HepG2 (cell line): Measurements from ENCODE around the gene CASKIN1.

Experiments
- ARNTL ChIP-seq: sonication (generic); formaldehyde crosslinking; IDR thresholded peaks from 2 replicates; pipeline ENCODE4 v1.4.0; 2020; ENCODE audit warnings: mild to moderate bottlenecking, missing genetic modification reagents
- CTCF ChIP-seq: sonication (generic); formaldehyde crosslinking; IDR thresholded peaks from 2 replicates; pipeline ENCODE4 v1.5.0; 2020; ENCODE audit warnings: mild to moderate bottlenecking, missing genetic modification reagents, moderate library complexity
- EZH2 ChIP-seq: conservative IDR thresholded peaks from 2 replicates; pipeline ENCODE4 v1.6.1; 2012; ENCODE audit warnings: mild to moderate bottlenecking, low read depth, low read length, moderate library complexity
- JDP2 ChIP-seq: sonication (generic); formaldehyde crosslinking; IDR thresholded peaks from 2 replicates; pipeline ENCODE4 v1.8.1; 2022; ENCODE audit warnings: missing genetic modification reagents, borderline replicate concordance
- JUND ChIP-seq: sonication (generic); formaldehyde crosslinking; IDR thresholded peaks from 2 replicates; pipeline ENCODE4 v1.8.0; 2022; ENCODE audit warnings: mild to moderate bottlenecking, missing genetic modification reagents
- POLR2AphosphoS2 ChIP-seq: IDR thresholded peaks from 2 replicates; pipeline ENCODE4 v1.6.1; 2011; ENCODE audit warnings: low read depth, low read length, improper control_type of control experiment
- REST ChIP-seq, 2 experiments: IDR thresholded peaks; 2 replicates each; pipeline ENCODE4 v1.6.1; 2011 to 2012; ENCODE audit warnings: low read length in 2 of 2, borderline replicate concordance in 1 of 2, low read depth in 1 of 2, mild to moderate bottlenecking in 1 of 2, moderate library complexity in 1 of 2
- RFX3 ChIP-seq: IDR thresholded peaks from 2 replicates; pipeline ENCODE4 v1.6.1; 2016; ENCODE audit warnings: missing biosample characterization, missing genetic modification reagents
- TOPORS ChIP-seq: sonication (generic); formaldehyde crosslinking; IDR thresholded peaks from 2 replicates; pipeline ENCODE4 v1.8.0; 2023; ENCODE audit warnings: mild to moderate bottlenecking, missing genetic modification reagents
- XRCC5 ChIP-seq: fragments of 200-400 bp; formaldehyde crosslinking; optimal IDR thresholded peaks from 2 replicates; pipeline ENCODE3; 2017; ENCODE audit warnings: mild to moderate bottlenecking, low read length
- ZBTB1 ChIP-seq: sonication (generic); formaldehyde crosslinking; IDR thresholded peaks from 2 replicates; pipeline ENCODE4 v1.4.0; 2020; ENCODE audit warnings: missing genetic modification reagents, borderline replicate concordance
- ZC3H4 ChIP-seq: sonication (generic); formaldehyde crosslinking; IDR thresholded peaks from 2 replicates; pipeline ENCODE4 v1.4.0; 2020; ENCODE audit warnings: missing genetic modification reagents, borderline replicate concordance

- TF ChIP-seq EZH2 (no peak), CTCF (CRISPR knock-in tag) (no peak), ZC3H4 (CRISPR knock-in tag) (no peak), ARNTL (CRISPR knock-in tag) (no peak), JUND (CRISPR knock-in tag) (no peak), RFX3 (no peak), ZBTB1 (CRISPR knock-in tag) (no peak), TOPORS (CRISPR knock-in tag) (no peak), REST (IDR thresholded peaks at IDR 0.05; ENCODE audit: borderline replicate concordance in 1 of 2, low read depth in 1 of 2, low read length in 2 of 2) (no peak), POLR2AphosphoS2 (no peak), XRCC5 (no peak), JDP2 (CRISPR knock-in tag) (no peak)
Observed at GRCh38 chr16:2174396-2175131, 21.8 kb downstream of the CASKIN1 start.
